H1 (cell line): ENCODE measurements around the gene ZCCHC12. TPM values are rescaled to one million over a fixed set of nuclear protein-coding genes. Genes with fewer than 3 reads are reported as not detected.

Experiments
- CTCF ChIP-seq, 3 experiments: IDR thresholded peaks; 1 replicate in 2 of 3; 2 replicates in 1 of 3; pipeline versions ENCODE4 v1.5.1 to v1.6.1; 2011; ENCODE audit warnings: low read length in 3 of 3, mild to moderate bottlenecking in 3 of 3, inconsistent platforms in 2 of 3, low read depth in 1 of 3, moderate library complexity in 1 of 3; ENCODE audit not compliant: insufficient read depth in 1 of 3; ENCODE audit errors: control extremely low read depth in 1 of 3
- JUN ChIP-seq: IDR thresholded peaks from 2 replicates; pipeline ENCODE4 v1.6.1; 2011; ENCODE audit warnings: low read depth, mild to moderate bottlenecking, improper control_type of control experiment, low read length
- RFX5 ChIP-seq: IDR thresholded peaks from 2 replicates; pipeline ENCODE4 v1.6.1; 2011; ENCODE audit warnings: low read depth, low read length, improper control_type of control experiment, borderline replicate concordance
- SIN3A ChIP-seq, 2 experiments: IDR thresholded peaks in 1 of 2; conservative IDR thresholded peaks in 1 of 2; 2 replicates each; pipeline ENCODE4 v1.6.1; 2011 to 2012; ENCODE audit warnings: low read length in 2 of 2, improper control_type of control experiment in 1 of 2, low read depth in 1 of 2, mild to moderate bottlenecking in 1 of 2
- SIX5 ChIP-seq: IDR thresholded peaks from 2 replicates; pipeline ENCODE4 v1.6.1; 2011; ENCODE audit warnings: mild to moderate bottlenecking, low read depth, low read length
- SRF ChIP-seq: IDR thresholded peaks from 2 replicates; pipeline ENCODE4 v1.6.1; 2011; ENCODE audit warnings: mild to moderate bottlenecking, low read depth, low read length, moderate library complexity
- polyA plus RNA-seq, 7 experiments: library from polyadenylated mRNA; depleted of rRNA in 3 of 7; stranded (reverse) in 5 of 7; unstranded in 2 of 7; fragments of >200 nt in 5 of 7; fragments of 200-250 nt in 2 of 7; gene quantifications; 1 replicate in 5 of 7; 2 replicates in 1 of 7; 4 replicates in 1 of 7; pipeline versions ENCODE4 v1.2.1 to v1.2.3, GENCODE V29; 2011 to 2013; ENCODE audit warnings: missing spikeins in 2 of 7, mixed read lengths in 2 of 7
- total RNA-seq: library from RNA; stranded (reverse); fragmentation: NEBNext Ultra II Directional; extraction: Animal tissue kit (Norgen Biotek cat#: 25700); gene quantifications from 2 replicates; pipeline ENCODE4 v1.2.1, GENCODE V29; 2021

Gene ZCCHC12
- total and polyA plus RNA-seq, 2 of the 8 experiments (the other 6 are each of a cell fraction or from before 2014, with no cell fraction given), result 0.76 to 1.3 TPM

GRCh38 chrX:118795528-118796280 is 27.9 kb upstream of the ZCCHC12 start (continued):
- TF ChIP-seq CTCF (IDR thresholded peaks at IDR 0.05; ENCODE audit: control extremely low read depth in 1 of 3, insufficient read depth in 1 of 3, low read depth in 1 of 3, low read length in 3 of 3), result no peak
- no peak for TF ChIP-seq SIX5
- no peak for TF ChIP-seq SIN3A (conservative IDR thresholded peaks at IDR 0.05 in 1 of 2, IDR thresholded peaks at IDR 0.05 in 1 of 2; ENCODE audit: low read depth in 1 of 2, low read length in 2 of 2)
- TF ChIP-seq RFX5, result no peak
- no peak for TF ChIP-seq SRF
- TF ChIP-seq JUN, result no peak
